HepG2 (cell line): ENCODE measurements around the gene CALML4. TPM values are rescaled to one million over a fixed set of nuclear protein-coding genes. Genes with fewer than 3 reads are reported as not detected.

Experiments used
- ATAC-seq: fragments of 200-7000 bp; cut with Tn5 transposase; 3 replicates; pipeline ENCODE4 v1.9.1; 2020; ENCODE audit warnings: mild to moderate bottlenecking, moderate library complexity
- BruUV-seq: library from RNA; stranded (reverse); fragments of 400-500 nt; replicated peaks from 2 replicates; lab custom pipeline; 2021; lab: Mats Ljungman, UMichigan
- CTCF ChIA-PET: fragments of 300-600 bp; formaldehyde crosslinking; extraction: SDS; loops from one replicate; lab custom pipeline; 2021; ENCODE audit warnings: low total read pairs, inconsistent platforms, low intra/inter-chr PET ratio; lab: Yijun Ruan, JAX
- POLR2A ChIA-PET: fragments of 350-600 bp; sonication (Branson Sonifier 250); formaldehyde crosslinking; loops from one replicate; lab custom pipeline; 2020; ENCODE audit warnings: antibody characterized with exemption, inconsistent platforms; lab: Yijun Ruan, JAX
- DNase-seq: peaks from one replicate; pipeline ENCODE4 v3.0.0-alpha.2; 2015; ENCODE audit warnings: low spot score
- FAIRE-seq: peaks from 3 replicates; lab custom pipeline; 2011; peaks lifted over from hg19 to GRCh38; lab: Jason Lieb, UNC
- H2AFZ ChIP-seq: one replicate; pipeline ENCODE4 v1.6.1; 2011; ENCODE audit warnings: low read length, inconsistent platforms
- H3K27ac ChIP-seq: fragments of 300-600 bp; 3 replicates; pipeline ENCODE4 v1.8.0; 2011; ENCODE audit warnings: mixed run types, mild to moderate bottlenecking, mixed read lengths, low read length, inconsistent platforms; ENCODE audit not compliant: insufficient read depth; ENCODE audit errors: extremely low read length
- H3K27me3 ChIP-seq, 2 experiments: fragments of 200-600 bp in 1 of 2; 2 replicates in 1 of 2; 3 replicates in 1 of 2; pipeline versions ENCODE4 v1.6.0 to v1.8.0; 2011; ENCODE audit warnings: low read length in 2 of 2, mild to moderate bottlenecking in 2 of 2, moderate library complexity in 2 of 2, inconsistent platforms in 1 of 2; ENCODE audit not compliant: insufficient read depth in 2 of 2, control insufficient read depth in 1 of 2
- H3K36me3 ChIP-seq, 2 experiments: fragments of 200-600 bp in 1 of 2; replicated peaks in 1 of 2; 2 replicates in 1 of 2; 3 replicates in 1 of 2; pipeline versions ENCODE4 v1.5.1 to v1.8.0; 2011; ENCODE audit warnings: low read length in 2 of 2, inconsistent platforms in 1 of 2; ENCODE audit not compliant: insufficient read depth in 2 of 2, control insufficient read depth in 1 of 2
- H3K4me1 ChIP-seq: 2 replicates; pipeline ENCODE4 v1.5.1; 2012; ENCODE audit warnings: low read length, inconsistent platforms; ENCODE audit not compliant: insufficient read depth
- H3K4me2 ChIP-seq: 2 replicates; pipeline ENCODE4 v1.6.0; 2011; ENCODE audit warnings: low read depth, low read length, inconsistent platforms
- H3K4me3 ChIP-seq, 3 experiments: fragments of 200-600 bp in 1 of 3; sonication (generic), shearing (Covaris generic) in 1 of 3; replicated peaks in 1 of 3; 2 replicates each; pipeline ENCODE4 v1.5.1; 2011 to 2016; ENCODE audit warnings: low read length in 3 of 3, inconsistent platforms in 2 of 3, low read depth in 2 of 3, mild to moderate bottlenecking in 2 of 3, control low read depth in 1 of 3, mixed read lengths in 1 of 3; ENCODE audit not compliant: insufficient read depth in 1 of 3
- H3K79me2 ChIP-seq: one replicate; pipeline ENCODE4 v1.6.1; 2011; ENCODE audit warnings: low read length, inconsistent platforms; ENCODE audit not compliant: insufficient read depth
- H3K9ac ChIP-seq: 2 replicates; pipeline ENCODE4 v1.6.0; 2011; ENCODE audit warnings: mild to moderate bottlenecking, low read depth, low read length, inconsistent platforms; ENCODE audit not compliant: insufficient read depth
- H3K9me3 ChIP-seq: 2 replicates; pipeline ENCODE4 v1.5.1; 2012; ENCODE audit warnings: mild to moderate bottlenecking, low read length
- H4K20me1 ChIP-seq: 2 replicates; pipeline ENCODE4 v1.6.0; 2011; ENCODE audit warnings: inconsistent platforms, mild to moderate bottlenecking, low read length, moderate library complexity; ENCODE audit not compliant: insufficient read depth
- ATF6 ChIP-seq: sonication (generic); formaldehyde crosslinking; conservative IDR thresholded peaks from 2 replicates; pipeline ENCODE4 v1.4.0; 2020; ENCODE audit warnings: missing genetic modification reagents
- ELF1 ChIP-seq: sonication (generic); formaldehyde crosslinking; IDR thresholded peaks from 2 replicates; pipeline ENCODE4 v1.4.0; 2020; ENCODE audit warnings: missing genetic modification reagents
- HHEX ChIP-seq: IDR thresholded peaks from 2 replicates; pipeline ENCODE4 v1.6.1; 2016; ENCODE audit warnings: control low read depth
- MBNL3 ChIP-seq: fragments of 250-450 bp; sonication (Bioruptor Pico); conservative IDR thresholded peaks from 2 replicates; pipeline ENCODE4 v1.8.0; 2022; ENCODE audit warnings: mild to moderate bottlenecking, inconsistent platforms
- ZFYVE20 ChIP-seq: sonication (generic); formaldehyde crosslinking; IDR thresholded peaks from 2 replicates; pipeline ENCODE4 v1.8.0; 2023; ENCODE audit warnings: low read depth, mild to moderate bottlenecking, moderate library complexity, missing genetic modification reagents, borderline replicate concordance
- ZNF407 ChIP-seq: sonication (generic); formaldehyde crosslinking; IDR thresholded peaks from one replicate; pipeline ENCODE4 v1.5.1; 2020; ENCODE audit warnings: mild to moderate bottlenecking, missing genetic modification reagents; ENCODE audit errors: not compliant biosample characterization
- ZNF598 ChIP-seq: sonication (generic); formaldehyde crosslinking; IDR thresholded peaks from 2 replicates; pipeline ENCODE4 v1.5.1; 2020; ENCODE audit warnings: mild to moderate bottlenecking, missing genetic modification reagents, borderline replicate concordance
- WGBS: methylation state at CpG from one replicate; pipeline ENCODE4 v1.1.6; 2017; ENCODE audit warnings: low lambda C conversion rate; 5-methylcytosine and 5-hydroxymethylcytosine counted together
- in situ Hi-C: cut with HindIII; loops from 2 replicates; pipeline ENCODE4 v1.10.0; 2017; ENCODE audit warnings: low pct_unique_long_range_greater_than_20kb; ENCODE audit not compliant: extremely low pct_ligation_motif_present
- intact Hi-C: fragments of 100-400 bp; cut with micrococcal nuclease; formaldehyde crosslinking; loops from one replicate; pipeline ENCODE4 v1.10.0; 2022; ENCODE audit not compliant: unreplicated experiment
- polyA plus RNA-seq, 8 experiments: library from polyadenylated mRNA; depleted of rRNA in 3 of 8; stranded (reverse) in 7 of 8; unstranded in 1 of 8; fragments of >200 nt; fragmentation: Illumina TruSeq in 4 of 8; extraction: Trizol in 4 of 8; gene quantifications; 2 replicates each; pipeline versions ENCODE4 v1.2.1 to v1.2.3, GENCODE V29; 2011 to 2016; ENCODE audit warnings: low read depth in 4 of 8, missing spikeins in 1 of 8, mixed read lengths in 1 of 8; ENCODE audit not compliant: insufficient read depth in 1 of 8
- total RNA-seq, 5 experiments: library from RNA; depleted of rRNA; stranded (reverse); fragments of >200 nt; fragmentation: Illumina TruSeq; extraction: Trizol; gene quantifications; 2 replicates each; pipeline ENCODE4 v1.2.3, GENCODE V29; 2016; ENCODE audit warnings: low read depth in 1 of 5

CALML4 gene
- total and polyA plus RNA-seq, 2 of the 13 experiments (the other 11 are each of a cell fraction or from before 2014, with no cell fraction given) = 3.6 to 8.7 TPM

GRCh38 chr15:68209272-68209671, 4.1 kb upstream of the CALML4 start:
- intact Hi-C loops (no loop called here), in situ Hi-C loops (no loop called here)
- Histone ChIP-seq H3K4me2 (no peak overlapping the region), H4K20me1 (0 out of 2 replicates have a peak, but pooled peaks cover 6% of the 10 kb centered on the region), H3K27ac (no peak overlapping the region), H3K4me1 (peaks cover 23% of the 10 kb centered on the region), H3K9me3 (no peaks in the 10 kb centered on the region), H3K9ac (no peak overlapping the region), H3K79me2 (no peaks in the 10 kb centered on the region), H3K4me3 (no peak overlapping the region), H3K27me3 (no peaks in the 10 kb centered on the region), H3K36me3 (peaks cover 3 to 8% of the 10 kb centered on the region in 2 experiments; a peak in 4 of 5 replicates), H2AFZ (no peak overlapping the region)
- TF ChIP-seq MBNL3 (CRISPR knock-in tag) (no peak), ATF6 (CRISPR knock-in tag) (no peak), ZNF598 (CRISPR knock-in tag) (no peak), ZFYVE20 (no peak)
- BruUV-seq = no TSS peak
- FAIRE-seq (no peak), ATAC-seq (no peak), DNase-seq (no peak)
- POLR2A ChIA-PET = no interaction called here
- 80% methylated on average over 5 of the region's 7 CpGs for WGBS
- CTCF ChIA-PET = no interaction called here

- H3K36me3 ChIP-seq = peaks cover 3 to 8% of the 10 kb centered on the region in 2 experiments; a peak in 4 of 5 replicates
- H3K4me2 ChIP-seq = no peak overlapping the region
- CTCF ChIA-PET = no interaction called here
- H3K9ac ChIP-seq = no peak overlapping the region
- no peaks in the 10 kb centered on the region for H3K9me3 ChIP-seq
- 0 out of 2 replicates have a peak, but pooled peaks cover 6% of the 10 kb centered on the region for H4K20me1 ChIP-seq
- ATAC-seq (no peak), FAIRE-seq (no peak), DNase-seq (no peak)
- WGBS = 97% methylated on average over 11 of the region's 13 CpGs
- no peaks in the 10 kb centered on the region for H3K27me3 ChIP-seq
- no peak overlapping the region for H3K27ac ChIP-seq
- no peak overlapping the region for H3K4me3 ChIP-seq
- peaks cover 25% of the 10 kb centered on the region for H3K4me1 ChIP-seq
- in situ Hi-C loops (no loop called here), intact Hi-C loops (no loop called here)
- no peak overlapping the region for H2AFZ ChIP-seq
- no peaks in the 10 kb centered on the region for H3K79me2 ChIP-seq
- POLR2A ChIA-PET = no interaction called here
- no peak for TF ChIP-seq HHEX
- no peak for TF ChIP-seq ELF1 (CRISPR knock-in tag)
- TF ChIP-seq ZNF407 (CRISPR knock-in tag) = no peak
- BruUV-seq = no TSS peak
Measured at GRCh38 chr15:68208636-68209240, 3.6 kb upstream of the CALML4 start.
